HG03108 (cell line): Measurements from ENCODE around the gene IKZF3.
"Not testable (repeated sequence)": the region's sequence is repeated elsewhere in the genome, so short reads cannot be mapped to it uniquely, and the experiment has no call there.

Experiments used
- ATAC-seq: cut with Tn5 transposase; IDR thresholded peaks from one replicate; pipeline ENCODE4 v1.9.1; 2021; ENCODE audit warnings: moderate library complexity; ENCODE audit not compliant: unreplicated experiment

IKZF3 gene

GRCh38 chr17:39722104-39722503 lies 142.0 kb downstream of the IKZF3 start:
- ATAC-seq: no peak

GRCh38 chr17:39719563-39720355 lies 144.4 kb downstream of the IKZF3 start:
- ATAC-seq: no peak

GRCh38 chr17:39717660-39718059 lies 146.5 kb downstream of the IKZF3 start:
- ATAC-seq: no peak

- no peak for ATAC-seq
These were observed 147.1 kb downstream of the IKZF3 start for GRCh38 chr17:39716879-39717536.

GRCh38 chr17:39716073-39716818 lies 147.9 kb downstream of the IKZF3 start:
- no peak for ATAC-seq

GRCh38 chr17:39715375-39716072 lies 148.6 kb downstream of the IKZF3 start:
- no peak for ATAC-seq

GRCh38 chr17:39714234-39714633 lies 149.9 kb downstream of the IKZF3 start:
- ATAC-seq: no peak

GRCh38 chr17:39711851-39712250 lies 152.3 kb downstream of the IKZF3 start:
- no peak for ATAC-seq

- ATAC-seq: not testable (repeated sequence)
These were observed 153.0 kb downstream of the IKZF3 start for GRCh38 chr17:39711071-39711470.

GRCh38 chr17:39709998-39710964 lies 153.8 kb downstream of the IKZF3 start:
- ATAC-seq: no peak

- ATAC-seq: no peak
These were observed 154.7 kb downstream of the IKZF3 start for GRCh38 chr17:39709319-39709997.
